Lung (tissue), 12 donors: ENCODE results near the gene MYCBP. TPM values are rescaled to one million over a fixed set of nuclear protein-coding genes. Genes with fewer than 3 reads are reported as not detected.
A peak's percentile ranks its signal among the peaks of the same experiment; 100 is the strongest.
"Not testable (repeated sequence)": the region's sequence is repeated elsewhere in the genome, so short reads cannot be mapped to it uniquely, and the experiment has no call there.

ENCODE experiments used
- ATAC-seq: fragments of 200-7000 bp; cut with Tn5 transposase; one replicate; pipeline ENCODE4 v1.9.1; 2020; ENCODE audit warnings: moderate number of reproducible peaks; ENCODE audit not compliant: insufficient read depth, low FRiP score
- DNase-seq, 3 donors: peaks; one replicate each; pipeline ENCODE4 v3.0.0-alpha.2; 2013 to 2017
- H3K27ac ChIP-seq, 2 donors: one replicate each; pipeline ENCODE4 v1.5.1; 2013; ENCODE audit warnings: mild to moderate bottlenecking in 2 of 2, moderate library complexity in 2 of 2, control low read depth in 1 of 2, inconsistent platforms in 1 of 2, low read depth in 1 of 2, low read length in 1 of 2
- H3K27me3 ChIP-seq, 3 donors: one replicate each; pipeline ENCODE4 v1.5.1; 2013; ENCODE audit warnings: low read length in 2 of 3; ENCODE audit not compliant: control insufficient read depth in 3 of 3, insufficient read depth in 3 of 3
- H3K36me3 ChIP-seq, 4 donors: one replicate each; pipeline ENCODE4 v1.5.1; 2013; ENCODE audit warnings: low read length in 4 of 4, mild to moderate bottlenecking in 1 of 4, moderate library complexity in 1 of 4; ENCODE audit not compliant: control insufficient read depth in 4 of 4, insufficient read depth in 4 of 4
- H3K4me1 ChIP-seq, 5 donors: one replicate each; pipeline ENCODE4 v1.5.1; 2013; ENCODE audit warnings: low read length in 5 of 5, mild to moderate bottlenecking in 2 of 5, moderate library complexity in 1 of 5; ENCODE audit not compliant: control insufficient read depth in 5 of 5, insufficient read depth in 5 of 5
- H3K4me3 ChIP-seq: one replicate; pipeline ENCODE4 v1.5.1; 2013; ENCODE audit warnings: mild to moderate bottlenecking, control low read depth, moderate library complexity
- H3K9ac ChIP-seq, 2 donors: one replicate each; pipeline ENCODE4 v1.5.1; 2013; ENCODE audit warnings: low read length in 2 of 2, control low read depth in 1 of 2; ENCODE audit not compliant: insufficient read depth in 1 of 2
- H3K9me3 ChIP-seq, 4 donors: one replicate each; pipeline ENCODE4 v1.5.1; 2013; ENCODE audit warnings: low read length in 3 of 4, mild to moderate bottlenecking in 1 of 4, moderate library complexity in 1 of 4; ENCODE audit not compliant: control insufficient read depth in 4 of 4, insufficient read depth in 3 of 4
- CTCF ChIP-seq: IDR thresholded peaks from 2 replicates; pipeline ENCODE4 v1.5.1; 2012; ENCODE audit warnings: mild to moderate bottlenecking; ENCODE audit errors: control extremely low read depth, extremely low read depth
- WGBS, 2 donors: extraction: QIAGEN DNeasy Blood & Tissue Kit; methylation state at CpG; one replicate each; pipeline ENCODE4 v1.1.7; 2013; 5-methylcytosine and 5-hydroxymethylcytosine counted together
- polyA plus RNA-seq, 2 donors: library from polyadenylated mRNA; stranded (reverse); fragments of 200-250 nt; gene quantifications; one replicate each; pipeline ENCODE4 v1.2.1, GENCODE V29; 2013
- total RNA-seq, 2 donors: library from RNA; depleted of rRNA in 1 of 2; stranded (reverse); fragments of >200 nt in 1 of 2; gene quantifications; one replicate each; pipeline ENCODE4 v1.2.1, GENCODE V29; 2014 to 2021
- donor health status: control.
- donor health status: control.
- donor health status: Bipolar disorder and iron deficiency.
- donor health status: healthy.
- donor health status: DM: yes; HTN: yes; CAD: no.

Gene MYCBP
- total and polyA plus RNA-seq, 4 donors = 11.2 to 26.6 (median 13.9) TPM

- 73 to 78% methylated on average over 9 of the region's 9 CpGs for WGBS, 2 donors
- TF ChIP-seq CTCF = no peak
- H3K4me1 ChIP-seq = peaks cover 0 to 8% (median 2%) of the 10 kb centered on the region in 5 donors
- H3K9me3 ChIP-seq = no peaks in the 10 kb centered on the region
- DNase-seq (no peak), ATAC-seq (no peak)
- no peak overlapping the region for H3K4me3 ChIP-seq
- no peak overlapping the region for H3K9ac ChIP-seq
- H3K36me3 ChIP-seq = peaks cover 12 to 26% (median 17%) of the 10 kb centered on the region in 4 donors
- no peak overlapping the region for H3K27ac ChIP-seq
- H3K27me3 ChIP-seq = no peaks in the 10 kb centered on the region
Observed at GRCh38 chr1:38839363-38839762, 33.8 kb downstream of the MYCBP start.

GRCh38 chr1:38836316-38836715, 36.8 kb downstream of the MYCBP start:
- H3K27me3 ChIP-seq, H3K9ac ChIP-seq, H3K4me3 ChIP-seq, H3K4me1 ChIP-seq, H3K27ac ChIP-seq, H3K9me3 ChIP-seq, ATAC-seq, DNase-seq: not testable (repeated sequence)
- peaks cover 12 to 21% (median 14%) of the 10 kb centered on the region in 4 donors for H3K36me3 ChIP-seq
- WGBS, 2 donors = 52 to 77% methylated on average over 10 of the region's 10 CpGs

GRCh38 chr1:38834937-38835827, 38.0 kb downstream of the MYCBP start:
- Histone ChIP-seq H3K4me3 (no peak overlapping the region), H3K36me3 (peaks cover 11 to 21% (median 14%) of the 10 kb centered on the region in 4 donors), H3K27me3 (peaks cover 0 to 2% (median 0%) of the 10 kb centered on the region in 3 donors), H3K9me3 (no peaks in the 10 kb centered on the region), H3K27ac (no peak overlapping the region), H3K4me1 (peaks cover 0 to 7% (median 0%) of the 10 kb centered on the region in 5 donors), H3K9ac (no peak overlapping the region)
- peak; percentile 52 to 93 (median 90) for DNase-seq
- ATAC-seq = no peak
- 17 to 24% methylated on average over 3 of the region's 3 CpGs for WGBS, 2 donors
- peak; percentile 74 for TF ChIP-seq CTCF

- 43 to 71% methylated on average over 3 of the region's 3 CpGs for WGBS, 2 donors
Observed at GRCh38 chr1:38834221-38834782, 38.8 kb downstream of the MYCBP start.

More at GRCh38 chr1:38834221-38834782, 38.8 kb downstream of the MYCBP start:
- Histone ChIP-seq H3K4me1 (peaks cover 0 to 4% (median 0%) of the 10 kb centered on the region in 5 donors), H3K9me3 (no peaks in the 10 kb centered on the region), H3K27ac (no peak overlapping the region), H3K4me3 (no peak overlapping the region), H3K36me3 (peaks cover 9 to 18% (median 11%) of the 10 kb centered on the region in 4 donors), H3K27me3 (peaks cover 0 to 2% (median 0%) of the 10 kb centered on the region in 3 donors), H3K9ac (no peak overlapping the region)
- no peak for TF ChIP-seq CTCF
- ATAC-seq (no peak), DNase-seq (no peak)
